Inflammatory macrophage (primary cell): ENCODE data around the gene SLC35B1.

Experiments
- DNase-seq, 2 donors: peaks; one replicate each; pipeline ENCODE4 v3.0.0-alpha.2; 2020 to 2022

Gene SLC35B1

GRCh38 chr17:49670002-49670401 lies 37.8 kb downstream of the SLC35B1 start:
- no peak for DNase-seq

- no peak for DNase-seq
These were observed 39.9 kb downstream of the SLC35B1 start for GRCh38 chr17:49667854-49668253.

DNA sequence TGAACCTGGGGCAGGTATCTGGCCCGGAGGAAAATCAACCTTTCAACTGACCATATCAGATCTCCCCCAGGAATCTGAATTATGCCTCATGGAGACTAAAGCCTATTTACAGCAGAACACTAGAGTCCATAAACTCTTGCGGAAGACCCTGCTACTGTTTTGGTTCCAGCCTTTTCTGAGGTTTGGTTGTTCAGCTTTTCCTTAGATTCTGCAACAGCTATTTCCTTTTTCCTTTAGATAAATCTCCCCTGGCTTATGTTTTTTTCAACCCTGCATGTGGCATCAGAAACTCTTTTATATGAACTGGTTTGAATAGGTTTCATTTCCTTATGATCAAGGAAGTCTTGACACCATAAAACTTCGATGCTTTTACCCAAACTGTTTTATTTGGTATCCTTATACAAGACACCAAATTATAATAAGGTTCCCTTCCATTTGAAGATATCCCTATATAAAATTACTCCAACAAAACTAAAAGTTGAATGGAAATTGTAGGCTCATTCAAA lies 43.0 kb downstream of the SLC35B1 start:
- DNase-seq, result no peak

- DNase-seq, result no peak
These were observed 47.9 kb downstream of the SLC35B1 start for GRCh38 chr17:49659661-49660382.

DNA sequence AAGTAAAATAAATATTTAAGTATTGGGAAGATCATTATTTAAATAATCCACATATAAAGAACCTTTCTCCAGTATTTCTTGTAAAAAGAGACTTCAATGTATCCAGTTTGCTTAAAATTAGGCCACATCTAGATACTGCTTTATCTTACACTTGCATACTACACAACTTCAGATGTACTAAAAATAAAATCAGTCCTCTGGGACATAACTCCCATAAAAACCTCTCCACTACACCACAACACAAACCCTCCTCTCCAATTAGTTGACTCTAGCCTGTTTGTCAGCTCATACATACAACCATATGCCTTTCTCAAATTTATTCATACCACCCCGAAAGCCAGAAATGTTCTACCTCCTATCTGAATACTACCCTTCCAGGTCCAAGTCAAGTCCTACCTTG lies 51.5 kb downstream of the SLC35B1 start:
- no peak for DNase-seq
